ENCODE data around the gene JOSD2.

DNA sequence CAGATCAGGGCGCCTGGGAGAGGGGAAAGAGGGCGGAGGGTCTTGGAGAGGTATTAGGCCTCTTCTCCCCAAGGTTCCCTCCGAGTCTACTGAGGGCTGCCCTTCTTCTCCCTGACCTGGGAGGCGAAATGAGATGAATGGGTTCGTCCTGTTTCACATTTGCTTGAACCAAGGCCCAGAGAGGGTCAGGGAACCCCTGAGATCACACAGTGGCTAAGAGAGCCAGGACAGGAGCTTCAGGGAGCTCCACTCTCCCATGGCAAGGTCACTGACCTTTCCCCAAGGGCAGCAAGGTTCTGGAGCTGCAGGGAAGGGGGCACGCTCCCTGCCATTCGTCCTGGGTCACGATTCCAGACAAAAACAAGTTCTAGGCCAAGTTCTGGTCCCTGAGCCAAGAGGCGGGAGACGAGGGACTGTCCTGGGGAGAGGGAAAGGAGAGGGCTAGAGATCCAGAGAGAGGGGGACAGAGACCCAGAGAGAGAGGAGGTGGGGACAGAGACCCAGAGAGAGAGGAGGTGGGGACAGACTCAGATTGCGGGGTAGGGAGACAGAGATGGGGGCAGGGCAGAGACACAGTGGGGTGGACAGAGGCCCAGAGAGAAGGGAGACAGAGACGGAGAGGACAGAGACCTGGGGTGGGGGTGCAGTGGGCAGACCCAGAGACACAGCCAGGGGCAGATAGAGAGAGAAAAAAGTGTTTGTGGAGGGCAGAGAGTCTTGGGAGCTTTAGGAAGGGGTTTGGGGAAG, 2.2 kb upstream of the JOSD2 start:
- TF ChIP-seq, protein P1, sequence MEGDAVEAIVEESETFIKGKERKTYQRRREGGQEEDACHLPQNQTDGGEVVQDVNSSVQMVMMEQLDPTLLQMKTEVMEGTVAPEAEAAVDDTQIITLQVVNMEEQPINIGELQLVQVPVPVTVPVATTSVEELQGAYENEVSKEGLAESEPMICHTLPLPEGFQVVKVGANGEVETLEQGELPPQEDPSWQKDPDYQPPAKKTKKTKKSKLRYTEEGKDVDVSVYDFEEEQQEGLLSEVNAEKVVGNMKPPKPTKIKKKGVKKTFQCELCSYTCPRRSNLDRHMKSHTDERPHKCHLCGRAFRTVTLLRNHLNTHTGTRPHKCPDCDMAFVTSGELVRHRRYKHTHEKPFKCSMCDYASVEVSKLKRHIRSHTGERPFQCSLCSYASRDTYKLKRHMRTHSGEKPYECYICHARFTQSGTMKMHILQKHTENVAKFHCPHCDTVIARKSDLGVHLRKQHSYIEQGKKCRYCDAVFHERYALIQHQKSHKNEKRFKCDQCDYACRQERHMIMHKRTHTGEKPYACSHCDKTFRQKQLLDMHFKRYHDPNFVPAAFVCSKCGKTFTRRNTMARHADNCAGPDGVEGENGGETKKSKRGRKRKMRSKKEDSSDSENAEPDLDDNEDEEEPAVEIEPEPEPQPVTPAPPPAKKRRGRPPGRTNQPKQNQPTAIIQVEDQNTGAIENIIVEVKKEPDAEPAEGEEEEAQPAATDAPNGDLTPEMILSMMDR (IDR thresholded peaks at IDR 0.05): no peak
- no peak for TF ChIP-seq POLR2A (IDR thresholded peaks at IDR 0.05; ENCODE audit: low read depth)

All from esophagus muscularis mucosa (tissue), 3 donors.